GM18507 (cell line): ENCODE data around the gene CLSTN3.
"Not testable (repeated sequence)": the region's sequence is repeated elsewhere in the genome, so short reads cannot be mapped to it uniquely, and the experiment has no call there.

Experiments used
- DNase-seq: peaks from one replicate; pipeline ENCODE4 v3.0.0; 2011; ENCODE audit warnings: low read depth; ENCODE audit not compliant: insufficient read length; ENCODE audit errors: extremely low spot score
- FAIRE-seq: peaks from 2 replicates; lab custom pipeline; 2011; peaks lifted over from hg19 to GRCh38; lab: Jason Lieb, UNC

Gene CLSTN3

GRCh38 chr12:7169951-7170350, 39.8 kb downstream of the CLSTN3 start:
- no peak for DNase-seq

DNA sequence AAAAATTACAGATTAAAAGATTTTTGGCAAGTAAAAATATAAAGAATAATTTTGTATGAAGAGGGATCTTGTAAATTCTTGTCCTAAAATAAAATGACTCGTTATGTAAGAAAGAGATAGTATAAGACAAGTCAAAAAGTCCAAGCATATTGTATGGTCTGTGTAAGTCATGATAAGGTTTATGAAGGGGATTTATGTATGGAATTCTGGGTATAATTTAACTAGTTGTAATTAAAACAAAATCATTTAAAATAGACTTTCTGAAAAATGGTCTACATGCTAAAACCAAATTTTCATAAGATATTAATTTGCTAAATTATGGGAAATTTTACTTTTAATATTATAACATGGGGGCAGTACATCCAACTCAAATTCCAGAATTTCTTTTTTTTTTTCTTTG, 41.7 kb downstream of the CLSTN3 start:
- FAIRE-seq (no peak), DNase-seq (no peak)

More at GRCh38 chr12:7169951-7170350, 39.8 kb downstream of the CLSTN3 start:
- FAIRE-seq: no peak

GRCh38 chr12:7175493-7175892, 45.3 kb downstream of the CLSTN3 start:
- DNase-seq (no peak), FAIRE-seq (no peak)

DNA sequence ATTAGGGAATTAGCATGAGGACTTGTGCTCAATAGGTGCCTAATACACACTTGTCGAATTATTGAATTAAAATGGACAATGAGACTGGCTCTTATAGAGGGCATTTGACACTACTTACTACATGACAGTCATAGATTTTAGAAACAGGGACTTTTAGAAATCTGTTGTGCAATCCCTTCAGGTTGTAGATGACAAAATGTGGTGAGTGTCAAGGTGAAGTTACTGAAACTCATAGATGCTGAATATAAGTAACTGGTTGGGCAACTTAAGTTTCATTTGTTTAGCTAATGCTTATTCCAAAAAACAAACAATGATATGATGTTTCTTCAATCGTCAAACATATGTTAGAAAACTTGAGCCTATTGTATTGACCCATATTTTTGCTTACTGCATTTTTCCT, 46.4 kb downstream of the CLSTN3 start:
- no peak for FAIRE-seq
- DNase-seq: no peak

GRCh38 chr12:7178481-7178880, 48.3 kb downstream of the CLSTN3 start:
- FAIRE-seq: no peak
- no peak for DNase-seq

- no peak for FAIRE-seq
- DNase-seq: no peak
Observed at GRCh38 chr12:7180685-7181084, 50.5 kb downstream of the CLSTN3 start.

DNA sequence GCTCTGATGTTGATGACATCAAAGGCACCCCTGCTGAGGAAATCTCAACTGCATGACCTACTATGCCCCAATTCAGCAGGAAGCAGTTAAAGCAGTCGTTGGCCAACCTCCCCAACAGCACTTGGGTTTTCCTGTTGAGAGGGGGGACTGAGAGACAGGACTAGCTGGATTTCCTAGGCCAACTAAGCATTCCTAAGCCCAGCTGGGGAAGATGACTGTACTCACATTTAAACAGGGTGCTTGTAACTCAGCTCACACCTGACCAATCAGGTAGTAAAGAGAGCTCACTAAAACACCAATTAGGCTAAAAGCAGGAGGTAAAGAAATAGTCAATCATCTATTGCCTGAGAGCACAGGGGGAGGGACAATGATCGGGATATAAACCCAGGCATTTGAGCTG, 55.9 kb downstream of the CLSTN3 start:
- not testable (repeated sequence) for FAIRE-seq, DNase-seq

- FAIRE-seq (no peak), DNase-seq (no peak)
Observed at GRCh38 chr12:7188562-7189397, 58.6 kb downstream of the CLSTN3 start.

GRCh38 chr12:7189398-7190267, 59.5 kb downstream of the CLSTN3 start, which contains the start of gene PEX5:
Gene PEX5, plus strand, starts transcription at chr12:7189686. Its CDS starts 692 bp downstream, at chr12:7190378.
- DNase-seq (peak; percentile 88), FAIRE-seq (peak; percentile 84)

DNA sequence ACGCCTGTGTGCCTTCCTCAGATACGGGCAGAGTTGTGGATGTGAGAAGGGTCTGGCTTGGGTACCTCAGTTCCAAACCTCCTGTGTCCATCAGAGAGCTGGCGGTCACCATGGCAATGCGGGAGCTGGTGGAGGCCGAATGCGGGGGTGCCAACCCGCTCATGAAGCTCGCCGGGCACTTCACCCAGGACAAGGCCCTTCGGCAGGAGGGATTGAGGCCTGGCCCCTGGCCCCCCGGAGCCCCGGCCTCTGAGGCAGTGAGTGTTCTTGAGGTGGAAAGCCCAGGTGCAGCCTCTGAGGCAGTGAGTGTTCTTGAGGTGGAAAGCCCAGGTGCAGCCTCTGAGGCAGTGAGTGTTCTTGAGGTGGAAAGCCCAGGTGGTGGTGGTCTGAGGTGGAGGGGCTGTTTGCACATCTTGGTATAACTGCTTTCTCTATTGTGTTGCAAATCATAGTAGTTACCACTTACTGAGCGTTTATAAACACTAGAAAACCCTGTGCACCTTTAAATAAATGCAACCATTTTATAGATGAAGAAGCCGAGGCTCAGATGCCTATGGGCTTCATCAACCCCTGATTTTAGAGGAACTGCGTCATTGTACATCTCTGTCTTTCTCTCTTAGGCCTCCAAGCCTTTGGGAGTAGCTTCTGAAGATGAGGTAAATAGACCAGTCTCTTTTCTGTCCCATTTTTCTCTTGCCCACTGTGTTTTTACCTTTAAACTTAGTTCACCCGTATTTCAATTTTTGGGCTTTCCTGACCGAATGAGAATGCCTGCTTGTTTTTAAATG, 60.3 kb downstream of the CLSTN3 start:
- DNase-seq (no peak), FAIRE-seq (no peak)

- DNase-seq: no peak
- no peak for FAIRE-seq
Observed at GRCh38 chr12:7193674-7194073, 63.5 kb downstream of the CLSTN3 start.

- DNase-seq: no peak
- no peak for FAIRE-seq
Observed at GRCh38 chr12:7197841-7198240, 67.7 kb downstream of the CLSTN3 start.

- FAIRE-seq: no peak
- no peak for DNase-seq
Observed at GRCh38 chr12:7203109-7203508, 72.9 kb downstream of the CLSTN3 start.

DNA sequence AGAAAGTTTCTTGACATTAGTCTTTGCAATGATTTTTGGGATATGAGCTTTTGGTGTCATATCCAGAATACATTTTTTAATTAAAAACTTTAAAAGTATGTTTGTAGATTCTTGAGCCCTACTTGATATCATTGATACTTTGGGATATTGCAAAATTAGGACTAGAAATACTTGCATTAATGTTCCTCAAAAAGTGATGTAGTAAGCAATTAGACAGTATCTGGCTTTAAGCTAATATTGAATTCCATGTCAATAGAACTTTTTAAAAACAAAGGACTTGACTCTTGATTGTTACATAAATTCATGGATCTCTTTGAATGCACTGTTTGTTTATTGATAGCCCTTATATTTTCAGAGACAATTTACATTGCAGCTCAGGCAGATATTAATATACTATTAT, 74.9 kb downstream of the CLSTN3 start:
- DNase-seq: no peak
- no peak for FAIRE-seq

DNA sequence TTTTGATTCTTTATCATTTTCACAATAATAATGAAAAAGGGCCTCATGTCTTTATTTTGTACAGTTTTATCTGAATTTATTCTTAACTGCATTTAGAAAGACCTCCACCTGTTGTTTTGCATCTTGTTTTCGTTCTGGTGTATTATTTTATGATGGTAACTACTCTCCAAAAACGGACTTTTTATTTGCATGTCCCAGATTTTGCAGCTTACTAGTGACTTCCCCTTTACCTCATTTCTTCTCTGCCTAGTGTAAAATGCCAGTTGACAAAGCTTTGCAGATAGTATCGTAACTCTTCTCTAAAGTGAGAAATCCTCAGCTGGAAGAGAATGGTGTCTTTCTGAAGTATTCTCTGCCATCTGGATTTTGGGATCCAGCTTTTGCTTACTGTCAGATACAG, 76.5 kb downstream of the CLSTN3 start:
- FAIRE-seq: no peak

DNA sequence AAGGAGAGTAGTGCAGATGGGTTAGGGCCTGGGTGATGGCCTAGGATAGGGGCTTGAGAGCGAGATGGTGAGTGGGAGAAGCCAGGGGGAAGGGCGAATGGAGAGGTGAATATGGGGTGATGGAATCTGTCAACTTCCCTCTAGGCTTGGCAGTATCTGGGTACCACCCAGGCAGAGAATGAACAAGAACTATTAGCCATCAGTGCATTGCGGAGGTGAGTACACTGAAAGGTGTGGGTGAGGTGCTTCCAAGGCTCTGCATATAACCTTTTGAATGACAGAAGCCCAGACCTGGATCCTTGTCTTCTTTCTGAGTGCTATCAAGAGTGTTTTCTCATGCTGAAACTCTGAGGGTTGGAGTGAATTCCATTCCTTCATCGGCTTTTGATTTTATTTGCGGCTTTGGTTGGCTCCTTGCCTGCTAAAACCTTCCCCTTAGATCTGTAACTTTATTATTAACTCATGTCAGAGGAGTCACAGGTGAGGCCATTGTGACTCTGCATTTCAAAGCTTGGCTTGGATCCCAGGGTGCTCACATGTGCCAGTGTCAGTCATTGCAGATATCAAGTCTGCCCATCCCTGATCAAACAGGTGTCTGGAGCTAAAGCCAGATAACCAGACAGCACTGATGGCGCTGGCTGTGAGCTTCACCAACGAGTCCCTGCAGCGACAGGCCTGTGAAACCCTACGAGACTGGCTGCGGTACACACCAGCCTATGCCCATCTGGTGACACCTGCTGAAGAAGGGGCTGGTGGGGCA, 77.9 kb downstream of the CLSTN3 start:
- FAIRE-seq: no peak

More for the DNA sequence above, 76.5 kb downstream of the CLSTN3 start:
- DNase-seq: no peak

More for the DNA sequence above, 77.9 kb downstream of the CLSTN3 start:
- no peak for DNase-seq
